Choroid plexus epithelial cell (primary cell): Measurements from ENCODE around the gene PA2G4.
"Not testable (repeated sequence)": the region's sequence is repeated elsewhere in the genome, so short reads cannot be mapped to it uniquely, and the experiment has no call there.

Source experiments
- DNase-seq: peaks from one replicate; pipeline ENCODE4 v3.0.0-alpha.2; 2010; ENCODE audit warnings: low read depth
- H3K4me3 ChIP-seq: 2 replicates; pipeline ENCODE4 v1.5.1; 2011; ENCODE audit warnings: low read depth, mild to moderate bottlenecking, control low read depth, low read length, moderate library complexity
- TF ChIP-seq, protein P1 (sequence below): conservative IDR thresholded peaks from 2 replicates; pipeline ENCODE4 v1.5.1; 2011; ENCODE audit warnings: low read depth, mild to moderate bottlenecking, control low read depth, inconsistent platforms, low read length, moderate library complexity

PA2G4 gene

DNA sequence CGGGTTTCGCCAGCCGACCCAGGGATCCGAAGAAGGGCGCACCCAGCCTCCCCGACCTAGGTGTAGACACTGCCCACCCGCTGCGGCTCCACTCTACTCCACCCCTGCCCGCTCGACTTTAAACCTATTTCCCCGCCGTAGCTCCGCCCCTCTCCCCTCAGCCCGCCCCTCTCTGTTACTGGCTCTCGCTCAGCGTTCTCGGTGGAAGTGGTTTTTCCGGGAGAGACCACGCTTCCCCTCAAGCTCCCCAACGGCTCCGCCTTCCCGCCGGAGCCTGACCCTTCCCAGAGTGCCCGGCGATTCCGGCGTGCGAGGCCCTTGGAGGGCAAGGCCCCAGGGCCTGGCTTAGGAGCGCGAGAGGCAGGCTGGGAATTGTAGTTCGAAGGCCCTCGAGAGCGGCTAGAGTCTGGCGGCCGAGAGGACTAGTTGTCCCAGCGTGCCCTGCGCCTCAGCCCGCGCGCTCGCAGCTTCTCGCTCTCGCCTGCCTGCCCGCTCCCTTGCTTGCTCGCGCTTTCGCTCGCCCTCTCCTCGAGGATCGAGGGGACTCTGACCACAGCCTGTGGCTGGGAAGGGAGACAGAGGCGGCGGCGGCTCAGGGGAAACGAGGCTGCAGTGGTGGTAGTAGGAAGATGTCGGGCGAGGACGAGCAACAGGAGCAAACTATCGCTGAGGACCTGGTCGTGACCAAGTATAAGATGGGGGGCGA is at the start of gene PA2G4:
PA2G4 (plus strand) TSS at position 451 of the 706 bp plus-strand sequence; CDS start at position 630, 179 bp downstream.
- TF ChIP-seq, protein P1, sequence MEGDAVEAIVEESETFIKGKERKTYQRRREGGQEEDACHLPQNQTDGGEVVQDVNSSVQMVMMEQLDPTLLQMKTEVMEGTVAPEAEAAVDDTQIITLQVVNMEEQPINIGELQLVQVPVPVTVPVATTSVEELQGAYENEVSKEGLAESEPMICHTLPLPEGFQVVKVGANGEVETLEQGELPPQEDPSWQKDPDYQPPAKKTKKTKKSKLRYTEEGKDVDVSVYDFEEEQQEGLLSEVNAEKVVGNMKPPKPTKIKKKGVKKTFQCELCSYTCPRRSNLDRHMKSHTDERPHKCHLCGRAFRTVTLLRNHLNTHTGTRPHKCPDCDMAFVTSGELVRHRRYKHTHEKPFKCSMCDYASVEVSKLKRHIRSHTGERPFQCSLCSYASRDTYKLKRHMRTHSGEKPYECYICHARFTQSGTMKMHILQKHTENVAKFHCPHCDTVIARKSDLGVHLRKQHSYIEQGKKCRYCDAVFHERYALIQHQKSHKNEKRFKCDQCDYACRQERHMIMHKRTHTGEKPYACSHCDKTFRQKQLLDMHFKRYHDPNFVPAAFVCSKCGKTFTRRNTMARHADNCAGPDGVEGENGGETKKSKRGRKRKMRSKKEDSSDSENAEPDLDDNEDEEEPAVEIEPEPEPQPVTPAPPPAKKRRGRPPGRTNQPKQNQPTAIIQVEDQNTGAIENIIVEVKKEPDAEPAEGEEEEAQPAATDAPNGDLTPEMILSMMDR = no peak
- peak within 1 kb of the TSS; percentile 92 for H3K4me3 ChIP-seq
- peak; percentile 99 for DNase-seq

DNA sequence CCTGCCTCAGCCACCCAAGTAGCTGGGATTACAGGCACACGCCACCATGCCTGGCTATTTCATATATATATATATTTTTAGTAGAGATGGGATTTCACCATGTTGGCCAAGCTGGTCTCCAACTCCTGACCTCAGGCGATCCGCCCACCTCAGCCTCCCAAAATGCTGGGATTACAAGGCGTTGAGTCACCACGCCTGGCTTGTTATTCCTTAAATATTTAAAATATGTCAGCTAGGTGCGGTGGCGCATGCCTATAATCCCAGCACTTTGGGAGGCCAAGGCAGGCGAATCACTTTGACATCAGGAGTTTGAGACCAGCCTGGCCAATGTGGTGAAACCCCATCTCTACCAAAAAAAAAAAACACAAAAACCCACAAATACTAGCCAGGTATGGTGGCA is 44.4 kb upstream of the PA2G4 start:
- DNase-seq = peak; percentile 37
- H3K4me3 ChIP-seq = not testable (repeated sequence)

DNA sequence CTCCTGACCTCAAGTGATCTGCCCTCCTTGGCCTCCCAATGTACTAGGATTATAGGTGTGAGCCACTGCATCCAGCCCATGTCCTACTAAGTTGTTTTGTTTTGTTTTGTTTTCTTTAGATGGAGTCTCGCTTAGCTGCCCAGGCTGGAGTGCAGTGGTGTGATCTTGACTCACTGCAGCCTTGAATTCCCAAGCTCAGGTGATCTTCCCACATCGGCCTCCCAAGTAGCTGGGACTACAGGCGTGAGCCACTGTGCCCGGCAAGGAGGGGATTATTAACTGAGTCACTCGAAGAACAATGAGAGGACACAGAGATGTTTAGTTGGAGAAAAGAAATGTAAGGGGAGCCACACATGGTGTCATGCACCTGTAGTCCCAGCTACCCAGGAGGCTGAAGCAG is 42.4 kb upstream of the PA2G4 start:
- TF ChIP-seq, protein P1 = no peak
- no peak for DNase-seq
- no peak overlapping the region for H3K4me3 ChIP-seq

DNA sequence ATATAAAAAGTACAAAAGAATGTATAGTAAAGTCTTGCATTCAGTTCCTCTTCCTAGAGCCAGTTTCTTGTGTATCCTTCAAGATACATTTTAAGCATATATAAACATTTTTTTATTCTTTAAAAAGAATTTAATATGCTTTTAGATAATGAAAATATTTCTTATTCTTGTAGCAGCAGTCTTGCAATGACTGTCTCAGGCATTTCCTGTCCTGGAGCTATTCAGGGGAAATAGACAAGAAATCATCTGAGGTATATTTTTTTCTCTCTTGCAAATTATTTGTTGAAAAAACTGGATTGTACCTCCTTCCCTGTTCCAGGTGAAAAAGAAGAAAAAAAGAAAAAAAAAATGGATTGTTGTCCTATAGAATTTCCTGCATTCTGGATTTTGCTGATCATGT is 41.4 kb upstream of the PA2G4 start:
- no peak overlapping the region for H3K4me3 ChIP-seq
- DNase-seq = peak; percentile 44
- TF ChIP-seq, protein P1 = no peak

DNA sequence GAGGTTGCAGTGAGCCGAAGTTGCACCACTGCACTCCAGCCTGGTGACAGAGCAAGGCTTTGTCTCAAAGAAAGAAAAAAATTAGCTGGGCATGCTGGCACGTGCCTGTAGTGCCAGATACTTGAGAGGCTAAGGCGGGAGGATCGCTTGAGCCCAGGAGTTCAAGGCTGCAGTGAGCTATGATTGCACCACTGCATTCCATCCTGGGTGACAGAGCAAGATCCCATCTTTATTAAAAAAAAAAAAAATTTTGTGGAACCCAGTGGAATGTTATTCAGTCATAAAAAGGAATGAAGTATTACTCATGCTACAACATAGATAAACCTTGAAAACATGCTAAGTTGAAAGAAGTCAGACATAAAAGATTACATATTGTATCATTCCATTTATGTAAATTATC is 32.7 kb upstream of the PA2G4 start:
- TF ChIP-seq, protein P1 = no peak
- peak; percentile 14 for DNase-seq
- H3K4me3 ChIP-seq = no peak overlapping the region

DNA sequence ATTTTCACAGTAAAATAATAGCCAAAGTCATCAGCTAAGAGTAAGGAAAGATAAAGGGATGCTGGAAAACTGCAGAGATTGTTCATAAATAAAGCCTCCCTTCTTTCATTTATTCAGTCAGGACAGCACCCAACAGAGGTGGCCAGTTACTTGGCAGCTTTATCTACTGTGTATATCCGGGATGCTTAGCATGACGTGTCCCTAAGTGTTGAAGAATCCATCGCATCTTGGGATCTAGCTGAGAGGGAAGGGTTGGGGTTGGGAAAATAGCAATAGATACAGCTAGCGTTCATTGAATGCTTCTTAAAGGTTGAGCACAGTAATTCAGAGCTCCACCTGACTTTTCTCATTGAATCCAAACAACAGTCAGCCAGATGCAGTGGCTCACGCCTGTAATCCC is 30.0 kb upstream of the PA2G4 start:
- TF ChIP-seq, protein P1 = no peak
- H3K4me3 ChIP-seq = no peak overlapping the region
- no peak for DNase-seq

DNA sequence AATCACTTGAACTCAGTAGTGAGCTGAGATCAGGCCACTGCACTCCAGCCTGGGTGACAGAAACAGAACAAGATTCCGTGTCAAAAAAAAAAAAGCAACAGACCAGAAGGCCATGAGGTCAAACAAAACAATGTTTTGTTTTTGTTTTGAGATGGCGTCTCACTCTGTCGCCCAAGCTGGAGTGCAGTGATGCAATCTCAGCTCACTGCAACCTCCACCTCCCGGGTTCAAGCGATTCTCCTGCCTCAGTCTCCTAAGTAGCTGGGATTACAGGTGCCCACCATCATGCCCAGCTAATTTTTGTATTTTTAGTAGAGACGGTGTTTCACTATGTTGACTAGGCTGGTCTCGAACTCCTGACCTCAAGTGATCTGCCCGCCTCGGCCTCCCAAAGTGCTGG is 26.4 kb upstream of the PA2G4 start:
- not testable (repeated sequence) for H3K4me3 ChIP-seq, DNase-seq

DNA sequence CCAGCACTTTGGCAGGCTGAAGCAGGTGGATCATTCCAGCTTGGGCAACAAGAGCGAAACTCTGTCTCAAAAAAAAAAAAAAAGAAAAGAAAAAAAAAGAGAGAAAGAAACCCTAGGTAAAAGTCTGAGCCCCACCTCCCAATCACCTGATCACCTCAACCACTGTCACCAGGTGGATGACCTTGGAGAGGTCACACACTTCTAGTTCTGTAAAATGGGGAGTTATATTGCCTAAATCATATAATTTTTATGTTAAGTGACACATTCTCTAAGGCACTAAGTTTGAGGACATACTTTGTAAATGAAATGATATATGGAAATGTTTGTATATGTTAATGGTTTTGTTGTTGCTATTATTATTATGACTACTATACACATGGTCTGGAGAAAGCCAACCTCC is 25.9 kb upstream of the PA2G4 start:
- TF ChIP-seq, protein P1 = no peak
- DNase-seq = no peak
- no peak overlapping the region for H3K4me3 ChIP-seq
